DOHH2 (cell line): ENCODE data around the gene EZH2.

Source experiments
- CTCF ChIP-seq: fragments of 200-600 bp; sonication (generic); IDR thresholded peaks from one replicate; pipeline ENCODE4 v1.5.1; 2014; ENCODE audit warnings: antibody characterized with exemption, mild to moderate bottlenecking, low read depth, low read length; ENCODE audit not compliant: poor library complexity, severe bottlenecking
- EZH2phosphoT487 ChIP-seq: fragments of 200-600 bp; sonication (generic); IDR thresholded peaks from 2 replicates; pipeline ENCODE4 v1.6.1; 2017; ENCODE audit warnings: borderline replicate concordance, mild to moderate bottlenecking, antibody characterized with exemption, low read length, moderate library complexity, mixed read lengths

GRCh38 chr7:148787571-148788295 is 96.4 kb downstream of the EZH2 start:
- TF ChIP-seq CTCF (no peak), EZH2phosphoT487 (no peak)
